ENCODE data around the gene RYK.

DNA sequence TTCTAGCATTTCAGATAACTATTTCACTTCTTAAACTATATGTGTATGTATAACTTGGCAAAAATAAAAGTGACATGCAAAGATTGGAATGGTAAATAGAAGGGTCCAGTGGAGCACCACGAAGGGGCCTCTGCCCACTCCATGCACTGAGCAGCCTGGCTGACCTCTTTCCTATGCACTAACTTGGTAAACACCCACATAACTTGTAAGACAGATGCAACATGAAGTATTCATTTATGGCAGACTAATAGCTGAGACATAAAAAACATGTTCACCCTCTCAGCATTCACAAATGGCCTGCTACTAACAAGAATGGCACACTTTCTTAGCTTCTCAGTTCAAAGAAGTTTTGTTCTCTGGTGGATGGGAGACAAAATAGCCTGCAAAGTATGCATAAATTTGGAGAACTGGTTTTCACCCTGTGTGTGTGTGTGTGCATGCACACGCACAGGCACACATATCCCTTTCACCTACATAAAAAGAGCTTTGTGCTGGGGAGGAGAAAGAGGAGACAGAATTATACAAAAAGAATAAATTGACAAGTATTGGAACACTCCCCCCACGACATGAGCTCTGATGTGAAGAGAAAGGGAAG is 26.5 kb upstream of the RYK start:
- TF ChIP-seq POLR2A (IDR thresholded peaks at IDR 0.05) = no peak
- TF ChIP-seq, protein P1, sequence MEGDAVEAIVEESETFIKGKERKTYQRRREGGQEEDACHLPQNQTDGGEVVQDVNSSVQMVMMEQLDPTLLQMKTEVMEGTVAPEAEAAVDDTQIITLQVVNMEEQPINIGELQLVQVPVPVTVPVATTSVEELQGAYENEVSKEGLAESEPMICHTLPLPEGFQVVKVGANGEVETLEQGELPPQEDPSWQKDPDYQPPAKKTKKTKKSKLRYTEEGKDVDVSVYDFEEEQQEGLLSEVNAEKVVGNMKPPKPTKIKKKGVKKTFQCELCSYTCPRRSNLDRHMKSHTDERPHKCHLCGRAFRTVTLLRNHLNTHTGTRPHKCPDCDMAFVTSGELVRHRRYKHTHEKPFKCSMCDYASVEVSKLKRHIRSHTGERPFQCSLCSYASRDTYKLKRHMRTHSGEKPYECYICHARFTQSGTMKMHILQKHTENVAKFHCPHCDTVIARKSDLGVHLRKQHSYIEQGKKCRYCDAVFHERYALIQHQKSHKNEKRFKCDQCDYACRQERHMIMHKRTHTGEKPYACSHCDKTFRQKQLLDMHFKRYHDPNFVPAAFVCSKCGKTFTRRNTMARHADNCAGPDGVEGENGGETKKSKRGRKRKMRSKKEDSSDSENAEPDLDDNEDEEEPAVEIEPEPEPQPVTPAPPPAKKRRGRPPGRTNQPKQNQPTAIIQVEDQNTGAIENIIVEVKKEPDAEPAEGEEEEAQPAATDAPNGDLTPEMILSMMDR (IDR thresholded peaks at IDR 0.05) = no peak
